Astrocyte of the spinal cord (primary cell): ENCODE measurements around the gene HIRIP3.

Experiments
- DNase-seq: peaks from one replicate; pipeline ENCODE4 v3.0.0; 2011; ENCODE audit warnings: low read depth, low spot score
- H3K4me3 ChIP-seq: 2 replicates; pipeline ENCODE4 v1.5.1; 2011; ENCODE audit warnings: low read depth, mild to moderate bottlenecking, low read length, moderate library complexity
- in situ Hi-C: cut with HindIII; loops from 2 replicates; pipeline ENCODE4 v1.10.0; 2017; ENCODE audit warnings: low sequenced_read_pairs
- TF ChIP-seq, protein P1 (sequence below): IDR thresholded peaks from 2 replicates; pipeline ENCODE4 v1.5.1; 2012; ENCODE audit warnings: low read depth, mild to moderate bottlenecking, low read length, inconsistent platforms

HIRIP3 gene

DNA sequence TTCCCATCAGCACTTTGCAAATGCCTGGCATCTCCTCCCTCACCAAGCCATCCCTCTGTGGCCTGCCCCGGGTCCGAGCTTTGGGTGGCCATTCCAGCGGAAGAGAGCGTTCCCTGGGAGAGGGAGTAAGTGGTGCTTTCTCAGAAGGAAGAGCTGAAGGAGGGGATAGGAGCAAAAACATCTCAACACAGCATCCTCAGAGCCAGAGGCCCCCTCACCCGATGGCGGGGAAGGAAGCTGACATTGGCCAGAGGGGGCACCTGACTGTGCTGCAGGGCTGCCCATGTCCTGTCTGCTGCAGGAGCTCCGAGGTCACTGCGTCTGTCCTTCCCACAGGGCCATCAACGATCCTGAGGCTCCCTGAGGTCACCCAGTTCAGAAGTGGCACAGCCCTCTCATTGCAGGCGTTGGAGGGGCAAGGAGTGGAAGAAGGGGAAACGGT, 36.1 kb upstream of the HIRIP3 start:
- DNase-seq: no peak
- TF ChIP-seq, protein P1, sequence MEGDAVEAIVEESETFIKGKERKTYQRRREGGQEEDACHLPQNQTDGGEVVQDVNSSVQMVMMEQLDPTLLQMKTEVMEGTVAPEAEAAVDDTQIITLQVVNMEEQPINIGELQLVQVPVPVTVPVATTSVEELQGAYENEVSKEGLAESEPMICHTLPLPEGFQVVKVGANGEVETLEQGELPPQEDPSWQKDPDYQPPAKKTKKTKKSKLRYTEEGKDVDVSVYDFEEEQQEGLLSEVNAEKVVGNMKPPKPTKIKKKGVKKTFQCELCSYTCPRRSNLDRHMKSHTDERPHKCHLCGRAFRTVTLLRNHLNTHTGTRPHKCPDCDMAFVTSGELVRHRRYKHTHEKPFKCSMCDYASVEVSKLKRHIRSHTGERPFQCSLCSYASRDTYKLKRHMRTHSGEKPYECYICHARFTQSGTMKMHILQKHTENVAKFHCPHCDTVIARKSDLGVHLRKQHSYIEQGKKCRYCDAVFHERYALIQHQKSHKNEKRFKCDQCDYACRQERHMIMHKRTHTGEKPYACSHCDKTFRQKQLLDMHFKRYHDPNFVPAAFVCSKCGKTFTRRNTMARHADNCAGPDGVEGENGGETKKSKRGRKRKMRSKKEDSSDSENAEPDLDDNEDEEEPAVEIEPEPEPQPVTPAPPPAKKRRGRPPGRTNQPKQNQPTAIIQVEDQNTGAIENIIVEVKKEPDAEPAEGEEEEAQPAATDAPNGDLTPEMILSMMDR: no peak
- no peak overlapping the region for H3K4me3 ChIP-seq
- in situ Hi-C loops: no loop called here

DNA sequence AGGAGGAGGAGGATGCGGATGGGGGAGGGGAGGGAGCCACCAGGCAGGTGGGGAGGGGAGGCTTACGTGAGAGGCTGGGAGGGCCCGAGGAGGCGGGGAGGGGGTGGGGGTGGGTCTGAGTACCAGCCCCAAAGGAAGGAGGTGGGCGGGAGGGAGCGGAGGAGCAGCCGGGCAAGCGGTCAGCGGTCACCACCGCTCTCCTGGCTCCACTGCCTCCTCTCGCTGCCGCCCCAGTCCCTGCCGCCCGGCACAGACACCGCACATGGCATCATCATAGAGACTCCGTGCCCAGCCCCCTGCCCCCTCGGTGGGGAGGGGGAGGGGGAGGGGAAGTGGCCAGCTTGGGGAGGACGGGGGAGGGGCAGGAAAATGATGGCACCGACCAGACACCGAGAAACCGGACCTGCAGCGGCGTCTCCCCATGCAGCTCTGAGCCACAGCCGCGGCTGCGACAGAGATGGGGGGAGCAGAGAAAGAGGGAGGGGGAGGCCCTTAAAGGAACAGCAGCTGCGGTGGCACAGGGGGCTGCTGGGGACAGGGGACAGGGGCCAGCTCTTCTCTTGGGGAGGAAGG, 35.5 kb upstream of the HIRIP3 start, which contains the start of gene TLCD3B:
TLCD3B (minus strand) TSS at position 431 of the 573 bp plus-strand sequence. CDS start 744 bp downstream, outside the sequence.
- TF ChIP-seq, protein P1: no peak
- DNase-seq: no peak
- in situ Hi-C loops: no loop called here
- H3K4me3 ChIP-seq: no peak within 1 kb of the TSS

DNA sequence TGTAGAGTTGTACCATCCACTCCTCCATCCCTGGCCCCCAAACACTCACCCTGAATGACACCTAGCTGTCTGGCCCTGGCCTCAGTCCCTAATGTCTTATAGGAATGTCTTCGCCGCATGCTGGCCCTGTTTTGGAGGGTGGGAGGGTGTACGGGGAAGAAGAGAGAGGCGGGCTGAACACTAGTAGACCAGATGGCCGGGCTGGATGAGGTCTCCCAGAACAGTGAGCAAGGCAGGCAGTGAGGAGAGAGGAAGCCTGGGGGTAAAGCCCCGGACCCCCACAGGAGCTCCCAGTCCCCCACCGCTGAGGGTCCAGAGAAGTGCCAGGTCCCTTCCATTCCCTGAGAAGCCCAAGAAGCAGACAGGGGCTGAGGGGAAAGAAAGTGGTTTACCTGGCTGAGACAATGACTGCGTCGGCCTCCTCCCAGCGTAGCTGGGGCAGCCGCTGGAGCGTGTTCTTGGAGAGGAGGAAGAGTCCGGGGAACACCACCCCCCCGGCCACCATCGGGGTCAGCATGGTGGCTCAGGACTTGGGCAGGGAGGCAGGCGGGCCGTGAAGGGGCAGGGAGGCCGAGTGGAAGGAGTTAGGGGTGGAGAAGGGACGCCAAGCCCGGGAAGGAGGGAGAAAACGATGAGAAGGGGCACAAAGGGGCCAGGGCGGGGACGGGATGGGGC, 34.7 kb upstream of the HIRIP3 start:
- TF ChIP-seq, protein P1: no peak
- DNase-seq: no peak
- in situ Hi-C loops: no loop called here
- H3K4me3 ChIP-seq: no peak overlapping the region

DNA sequence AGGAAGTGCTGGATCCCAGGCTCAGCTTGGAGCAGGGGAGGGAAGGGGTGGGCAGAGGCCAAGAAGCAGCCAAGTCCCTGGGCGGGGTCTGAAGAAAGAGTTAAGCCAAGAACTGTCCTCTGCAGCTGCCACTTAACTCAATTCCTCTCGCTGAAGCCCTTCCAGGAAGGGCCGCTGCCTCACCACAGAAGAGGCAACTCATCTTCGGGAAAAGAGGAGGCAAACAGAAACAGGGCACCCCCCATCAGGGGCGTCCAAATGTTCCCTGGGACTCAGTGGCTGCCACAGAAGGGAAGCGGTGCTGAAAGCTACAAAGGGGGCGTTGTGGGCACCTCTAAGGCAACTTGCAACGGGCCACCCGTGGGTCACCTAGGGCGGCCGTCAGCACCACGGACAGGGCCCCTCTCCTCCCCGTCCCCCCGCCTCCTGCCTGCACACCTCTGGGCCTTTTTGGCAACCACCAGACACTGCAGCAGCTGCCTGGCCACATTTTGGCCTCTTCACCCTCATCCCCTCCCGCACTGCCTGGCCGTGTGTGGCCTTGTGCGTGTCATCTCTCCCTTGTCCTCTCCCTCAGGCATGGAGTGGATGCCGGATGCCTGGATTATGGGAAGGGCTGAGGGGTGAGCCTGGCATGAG, 33.1 kb upstream of the HIRIP3 start:
- no peak overlapping the region for H3K4me3 ChIP-seq
- in situ Hi-C loops: no loop called here
- TF ChIP-seq, protein P1: no peak
- DNase-seq: no peak

DNA sequence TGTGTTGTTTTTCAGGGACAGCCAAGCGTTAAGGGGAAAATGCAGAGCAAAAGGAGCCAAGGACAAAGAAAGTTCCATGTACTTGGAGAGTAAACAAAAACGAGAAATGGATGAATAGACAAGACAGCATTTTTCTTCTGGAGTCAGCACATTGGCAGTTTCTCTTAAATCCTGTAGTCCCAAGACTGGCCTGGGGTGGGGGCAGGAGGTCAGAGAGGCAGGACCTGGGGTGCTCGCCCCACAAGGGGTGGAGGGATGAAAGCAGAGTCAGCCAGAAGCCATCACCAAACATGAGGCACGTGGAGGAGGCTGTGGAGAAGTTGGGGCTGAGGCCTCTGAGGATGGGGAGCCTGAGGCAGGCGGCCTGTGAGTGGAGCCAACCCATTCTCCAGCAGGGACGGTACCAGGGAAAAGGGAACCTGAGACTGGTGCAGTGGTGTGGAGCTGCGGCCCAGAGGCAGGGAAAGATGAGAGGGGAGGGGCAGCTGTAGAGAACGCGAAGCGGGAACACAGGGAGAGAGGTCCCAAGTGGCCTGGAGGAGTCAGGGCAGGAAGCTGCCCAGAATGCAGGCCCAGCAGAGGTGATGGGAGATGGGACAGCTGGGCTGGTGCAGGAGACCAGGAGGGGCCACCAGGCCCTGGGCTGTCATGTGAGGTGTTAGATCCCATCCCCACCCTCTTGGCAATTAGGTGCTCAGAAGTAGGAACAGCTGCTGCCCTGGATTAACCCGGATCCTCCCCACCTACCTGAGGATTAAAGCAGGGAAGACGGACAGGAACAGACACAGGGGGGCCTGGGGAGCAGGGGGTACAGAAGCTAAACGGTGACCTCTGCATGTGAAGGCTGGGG, 32.4 kb upstream of the HIRIP3 start:
- in situ Hi-C loops: no loop called here
- DNase-seq: no peak
- TF ChIP-seq, protein P1: no peak
- H3K4me3 ChIP-seq: no peak overlapping the region

DNA sequence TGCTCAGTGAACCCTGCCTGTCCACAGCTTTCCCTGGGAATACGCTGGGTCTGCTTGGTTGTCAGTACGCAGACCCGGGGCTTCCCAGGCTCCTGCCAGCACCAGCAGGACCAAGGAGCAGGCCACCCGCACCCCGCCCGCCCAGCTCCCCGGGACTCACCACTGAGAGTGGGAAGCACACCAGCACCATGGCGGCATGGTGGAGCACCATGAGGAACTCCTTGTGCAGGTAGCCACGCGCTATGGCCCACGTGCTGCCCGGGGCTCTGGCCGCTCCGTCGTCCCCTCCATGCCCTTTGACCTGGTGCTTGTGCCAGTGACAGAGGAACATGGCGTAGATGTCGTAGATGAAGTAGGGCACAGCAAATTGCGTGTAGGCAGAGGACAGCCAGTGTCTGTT, 31.0 kb upstream of the HIRIP3 start:
- TF ChIP-seq, protein P1: no peak
- no peak overlapping the region for H3K4me3 ChIP-seq
- no peak for DNase-seq
- in situ Hi-C loops: no loop called here
